Measurements from ENCODE around the gene TSTD2. TPM values are rescaled to one million over a fixed set of nuclear protein-coding genes. Genes with fewer than 3 reads are reported as not detected.
A peak's percentile ranks its signal among the peaks of the same experiment; 100 is the strongest.
"Not testable (repeated sequence)": the region's sequence is repeated elsewhere in the genome, so short reads cannot be mapped to it uniquely, and the experiment has no call there.

The TSTD2 gene
- total RNA-seq, 2 experiments from 2014 or later = 10.5 to 12.2 TPM

GRCh38 chr9:97628668-97629067, 4.5 kb downstream of the TSTD2 start:
- DNase-seq = no peak
- H3K36me3 Mint-ChIP-seq (ENCODE audit: low read depth) = peaks cover 7% of the 10 kb centered on the region
- H3K4me1 Mint-ChIP-seq = peaks cover 19% of the 10 kb centered on the region
- ChIA-PET POLR2A (no interaction called here), CTCF (interaction anchor here (1.0 to 3.6 kb wide), 3 partner anchors 13 to 216 kb away, joined by 3 to 16 read pairs (median 4); partner anchors contain the start of gene TDRD7)
- no peak overlapping the region for H3K4me3 Mint-ChIP-seq
- no peaks in the 10 kb centered on the region for H3K9me3 Mint-ChIP-seq
- H3K27me3 Mint-ChIP-seq = no peaks in the 10 kb centered on the region
- no peak overlapping the region for H3K27ac Mint-ChIP-seq

GRCh38 chr9:97627624-97628023, 5.5 kb downstream of the TSTD2 start:
- H3K36me3 Mint-ChIP-seq (ENCODE audit: low read depth) = peaks cover 9% of the 10 kb centered on the region
- H3K4me3 Mint-ChIP-seq = no peak overlapping the region
- no peaks in the 10 kb centered on the region for H3K27me3 Mint-ChIP-seq
- POLR2A ChIA-PET = no interaction called here
- peaks cover 18% of the 10 kb centered on the region for H3K4me1 Mint-ChIP-seq
- CTCF ChIA-PET = interaction anchor here (3.6 kb wide), 1 partner anchor 12 kb away, joined by 16 read pairs; no protein-coding TSS in a partner anchor
- H3K9me3 Mint-ChIP-seq = no peaks in the 10 kb centered on the region
- no peak for DNase-seq
- H3K27ac Mint-ChIP-seq = no peak overlapping the region

- Mint-ChIP-seq H3K4me1 (peaks cover 5% of the 10 kb centered on the region), H3K27me3 (no peaks in the 10 kb centered on the region), H3K36me3 (ENCODE audit: low read depth) (peaks cover 21% of the 10 kb centered on the region), H3K27ac (no peak overlapping the region), H3K4me3 (no peak overlapping the region), H3K9me3 (no peaks in the 10 kb centered on the region)
- CTCF ChIA-PET = interaction anchor here (1.0 to 1.4 kb wide), 2 partner anchors 10 to 157 kb away, joined by 3 read pairs; no protein-coding TSS in a partner anchor
- DNase-seq = no peak
- POLR2A ChIA-PET = no interaction called here
Observed at GRCh38 chr9:97625620-97626019, 7.5 kb downstream of the TSTD2 start.

- DNase-seq = no peak
- Mint-ChIP-seq H3K4me1 (peaks cover 1% of the 10 kb centered on the region), H3K36me3 (ENCODE audit: low read depth) (peaks cover 27% of the 10 kb centered on the region), H3K4me3 (no peak overlapping the region), H3K27me3 (no peaks in the 10 kb centered on the region), H3K9me3 (no peaks in the 10 kb centered on the region), H3K27ac (no peak overlapping the region)
- CTCF ChIA-PET = interaction anchor here (1.1 to 1.5 kb wide), 4 partner anchors 9 to 155 kb away, joined by 3 to 7 read pairs (median 4); partner anchors contain the start of genes NCBP1 and TSTD2
- POLR2A ChIA-PET = interaction anchor here (2.6 kb wide), 1 partner anchor 10 kb away, joined by 12 read pairs; the partner anchor contains the start of genes NCBP1 and TSTD2
Observed at GRCh38 chr9:97623946-97624345, 9.2 kb downstream of the TSTD2 start.

- H3K9me3 Mint-ChIP-seq, DNase-seq, CTCF ChIA-PET, H3K4me3 Mint-ChIP-seq, H3K27me3 Mint-ChIP-seq, H3K27ac Mint-ChIP-seq: not testable (repeated sequence)
- POLR2A ChIA-PET = interaction anchor here (2.6 kb wide), 1 partner anchor 11 kb away, joined by 12 read pairs; the partner anchor contains the start of genes NCBP1 and TSTD2
- peaks cover 13% of the 10 kb centered on the region for H3K4me1 Mint-ChIP-seq
- peaks cover 30% of the 10 kb centered on the region for H3K36me3 Mint-ChIP-seq (ENCODE audit: low read depth)
Observed at GRCh38 chr9:97622483-97622882, 10.7 kb downstream of the TSTD2 start.

GRCh38 chr9:97620063-97620462, 13.1 kb downstream of the TSTD2 start:
- H3K4me3 Mint-ChIP-seq, H3K9me3 Mint-ChIP-seq, DNase-seq, CTCF ChIA-PET, H3K27me3 Mint-ChIP-seq, H3K27ac Mint-ChIP-seq: not testable (repeated sequence)
- Mint-ChIP-seq H3K36me3 (ENCODE audit: low read depth) (peaks cover 35% of the 10 kb centered on the region), H3K4me1 (peaks cover 18% of the 10 kb centered on the region)
- POLR2A ChIA-PET = interaction anchor here (2.4 kb wide), 1 partner anchor 13 kb away, joined by 7 read pairs; the partner anchor contains the start of genes NCBP1 and TSTD2

GRCh38 chr9:97617939-97618416, 15.2 kb downstream of the TSTD2 start:
- Mint-ChIP-seq H3K4me1 (peaks cover 18% of the 10 kb centered on the region), H3K27ac (no peak overlapping the region), H3K36me3 (ENCODE audit: low read depth) (peaks cover 31% of the 10 kb centered on the region), H3K9me3 (no peaks in the 10 kb centered on the region), H3K4me3 (no peak overlapping the region), H3K27me3 (no peaks in the 10 kb centered on the region)
- POLR2A ChIA-PET = interaction anchor here (2.4 kb wide), 1 partner anchor 15 kb away, joined by 7 read pairs; the partner anchor contains the start of genes NCBP1 and TSTD2
- DNase-seq = no peak
- CTCF ChIA-PET = interaction anchor here (1.5 kb wide), 2 partner anchors 19 to 149 kb away, joined by 3 to 8 read pairs; no protein-coding TSS in a partner anchor

GRCh38 chr9:97615439-97616072, 17.6 kb downstream of the TSTD2 start:
- Mint-ChIP-seq H3K27ac (no peak overlapping the region), H3K4me1 (peaks cover 18% of the 10 kb centered on the region), H3K36me3 (ENCODE audit: low read depth) (peaks cover 19% of the 10 kb centered on the region), H3K9me3 (no peaks in the 10 kb centered on the region), H3K27me3 (no peaks in the 10 kb centered on the region), H3K4me3 (no peak overlapping the region)
- ChIA-PET CTCF (interaction anchor here (0.6 to 3.9 kb wide), 28 partner anchors 9 to 1287 kb away, joined by 3 to 42 read pairs (median 4); partner anchors contain the start of genes NCBP1, TDRD7, TMOD1 and TSTD2), POLR2A (interaction anchor here (0.8 to 1.5 kb wide), 4 partner anchors 18 to 229 kb away, joined by 3 to 4 read pairs (median 4); partner anchors contain the start of genes NCBP1 and TSTD2)
- DNase-seq = peak; percentile 61

- no peaks in the 10 kb centered on the region for H3K9me3 Mint-ChIP-seq
- no peaks in the 10 kb centered on the region for H3K4me1 Mint-ChIP-seq
- ChIA-PET POLR2A (no interaction called here), CTCF (interaction anchor here (0.9 kb wide), 2 partner anchors 9 to 196 kb away, joined by 3 to 4 read pairs; no protein-coding TSS in a partner anchor)
- no peak for DNase-seq
- no peak overlapping the region for H3K27ac Mint-ChIP-seq
- no peaks in the 10 kb centered on the region for H3K27me3 Mint-ChIP-seq
- peaks cover 28% of the 10 kb centered on the region for H3K36me3 Mint-ChIP-seq (ENCODE audit: low read depth)
- no peak overlapping the region for H3K4me3 Mint-ChIP-seq
Observed at GRCh38 chr9:97604901-97605645, 28.1 kb downstream of the TSTD2 start.

- H3K9me3 Mint-ChIP-seq = no peaks in the 10 kb centered on the region
- no peak overlapping the region for H3K4me3 Mint-ChIP-seq
- H3K27ac Mint-ChIP-seq = no peak overlapping the region
- ChIA-PET CTCF (interaction anchor here (1.4 to 2.0 kb wide), 2 partner anchors 134 to 190 kb away, joined by 6 to 11 read pairs; partner anchors contain the start of gene TDRD7), POLR2A (interaction anchor here (1.1 kb wide), 1 partner anchor 8 kb away, joined by 3 read pairs; no protein-coding TSS in a partner anchor)
- no peaks in the 10 kb centered on the region for H3K27me3 Mint-ChIP-seq
- DNase-seq = no peak
- peaks cover 7% of the 10 kb centered on the region for H3K4me1 Mint-ChIP-seq
- H3K36me3 Mint-ChIP-seq (ENCODE audit: low read depth) = peaks cover 28% of the 10 kb centered on the region
Observed at GRCh38 chr9:97602430-97602829, 30.7 kb downstream of the TSTD2 start.

- CTCF ChIA-PET = interaction anchor here (0.9 to 2.0 kb wide), 4 partner anchors 10 to 189 kb away, joined by 3 to 11 read pairs (median 4); partner anchors contain the start of gene TDRD7
- H3K36me3 Mint-ChIP-seq (ENCODE audit: low read depth) = peaks cover 25% of the 10 kb centered on the region
- H3K4me3 Mint-ChIP-seq = no peak overlapping the region
- H3K27ac Mint-ChIP-seq = no peak overlapping the region
- no peaks in the 10 kb centered on the region for H3K9me3 Mint-ChIP-seq
- H3K27me3 Mint-ChIP-seq = no peaks in the 10 kb centered on the region
- POLR2A ChIA-PET = interaction anchor here (1.1 kb wide), 1 partner anchor 9 kb away, joined by 3 read pairs; no protein-coding TSS in a partner anchor
- DNase-seq = no peak
- peaks cover 7% of the 10 kb centered on the region for H3K4me1 Mint-ChIP-seq
Observed at GRCh38 chr9:97601228-97601898, 31.8 kb downstream of the TSTD2 start.

GRCh38 chr9:97600531-97601227, 32.5 kb downstream of the TSTD2 start:
- ChIA-PET CTCF (interaction anchor here (1.0 to 3.2 kb wide), 4 partner anchors 9 to 188 kb away, joined by 3 to 40 read pairs (median 8); partner anchors contain the start of gene TDRD7), POLR2A (no interaction called here)
- Mint-ChIP-seq H3K27me3 (no peaks in the 10 kb centered on the region), H3K9me3 (no peaks in the 10 kb centered on the region), H3K36me3 (ENCODE audit: low read depth) (peaks cover 25% of the 10 kb centered on the region), H3K4me1 (peaks cover 7% of the 10 kb centered on the region), H3K4me3 (no peak overlapping the region), H3K27ac (no peak overlapping the region)
- DNase-seq = no peak

Data from activated CD4-positive, alpha-beta memory T cell treated with anti-CD3 and anti-CD28 coated beads, Interleukin-2, amount 10 ng/mL, durations not matched to agents 7 days and 5 days (primary cell).